ENCODE measurements around the gene IMPA2. TPM values are rescaled to one million over a fixed set of nuclear protein-coding genes. Genes with fewer than 3 reads are reported as not detected.

Gene IMPA2
- total and polyA plus RNA-seq, 2 of the 8 experiments (the other 6 are each of a cell fraction or from before 2014, with no cell fraction given) = 102 to 140 TPM

DNA sequence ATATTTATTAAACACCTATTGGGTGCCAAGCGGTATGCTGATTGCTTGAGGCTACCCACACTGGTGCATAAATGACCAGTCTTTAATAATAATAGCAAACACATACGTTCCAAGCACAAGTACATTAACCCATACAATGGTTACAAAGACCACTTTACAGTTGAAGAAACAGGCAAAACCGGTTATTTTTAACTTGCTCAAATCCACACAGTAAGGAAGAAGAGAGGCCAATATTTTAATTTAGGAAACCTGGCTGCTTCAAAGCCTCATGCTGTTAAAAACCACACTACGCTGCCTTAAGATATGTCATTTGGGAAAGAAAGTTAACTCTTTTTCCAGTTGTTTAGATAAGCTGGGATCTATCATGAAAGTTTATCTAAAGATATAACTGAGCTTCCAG lies 2.4 kb upstream of the IMPA2 start (continued):
- TF ChIP-seq, protein P1, sequence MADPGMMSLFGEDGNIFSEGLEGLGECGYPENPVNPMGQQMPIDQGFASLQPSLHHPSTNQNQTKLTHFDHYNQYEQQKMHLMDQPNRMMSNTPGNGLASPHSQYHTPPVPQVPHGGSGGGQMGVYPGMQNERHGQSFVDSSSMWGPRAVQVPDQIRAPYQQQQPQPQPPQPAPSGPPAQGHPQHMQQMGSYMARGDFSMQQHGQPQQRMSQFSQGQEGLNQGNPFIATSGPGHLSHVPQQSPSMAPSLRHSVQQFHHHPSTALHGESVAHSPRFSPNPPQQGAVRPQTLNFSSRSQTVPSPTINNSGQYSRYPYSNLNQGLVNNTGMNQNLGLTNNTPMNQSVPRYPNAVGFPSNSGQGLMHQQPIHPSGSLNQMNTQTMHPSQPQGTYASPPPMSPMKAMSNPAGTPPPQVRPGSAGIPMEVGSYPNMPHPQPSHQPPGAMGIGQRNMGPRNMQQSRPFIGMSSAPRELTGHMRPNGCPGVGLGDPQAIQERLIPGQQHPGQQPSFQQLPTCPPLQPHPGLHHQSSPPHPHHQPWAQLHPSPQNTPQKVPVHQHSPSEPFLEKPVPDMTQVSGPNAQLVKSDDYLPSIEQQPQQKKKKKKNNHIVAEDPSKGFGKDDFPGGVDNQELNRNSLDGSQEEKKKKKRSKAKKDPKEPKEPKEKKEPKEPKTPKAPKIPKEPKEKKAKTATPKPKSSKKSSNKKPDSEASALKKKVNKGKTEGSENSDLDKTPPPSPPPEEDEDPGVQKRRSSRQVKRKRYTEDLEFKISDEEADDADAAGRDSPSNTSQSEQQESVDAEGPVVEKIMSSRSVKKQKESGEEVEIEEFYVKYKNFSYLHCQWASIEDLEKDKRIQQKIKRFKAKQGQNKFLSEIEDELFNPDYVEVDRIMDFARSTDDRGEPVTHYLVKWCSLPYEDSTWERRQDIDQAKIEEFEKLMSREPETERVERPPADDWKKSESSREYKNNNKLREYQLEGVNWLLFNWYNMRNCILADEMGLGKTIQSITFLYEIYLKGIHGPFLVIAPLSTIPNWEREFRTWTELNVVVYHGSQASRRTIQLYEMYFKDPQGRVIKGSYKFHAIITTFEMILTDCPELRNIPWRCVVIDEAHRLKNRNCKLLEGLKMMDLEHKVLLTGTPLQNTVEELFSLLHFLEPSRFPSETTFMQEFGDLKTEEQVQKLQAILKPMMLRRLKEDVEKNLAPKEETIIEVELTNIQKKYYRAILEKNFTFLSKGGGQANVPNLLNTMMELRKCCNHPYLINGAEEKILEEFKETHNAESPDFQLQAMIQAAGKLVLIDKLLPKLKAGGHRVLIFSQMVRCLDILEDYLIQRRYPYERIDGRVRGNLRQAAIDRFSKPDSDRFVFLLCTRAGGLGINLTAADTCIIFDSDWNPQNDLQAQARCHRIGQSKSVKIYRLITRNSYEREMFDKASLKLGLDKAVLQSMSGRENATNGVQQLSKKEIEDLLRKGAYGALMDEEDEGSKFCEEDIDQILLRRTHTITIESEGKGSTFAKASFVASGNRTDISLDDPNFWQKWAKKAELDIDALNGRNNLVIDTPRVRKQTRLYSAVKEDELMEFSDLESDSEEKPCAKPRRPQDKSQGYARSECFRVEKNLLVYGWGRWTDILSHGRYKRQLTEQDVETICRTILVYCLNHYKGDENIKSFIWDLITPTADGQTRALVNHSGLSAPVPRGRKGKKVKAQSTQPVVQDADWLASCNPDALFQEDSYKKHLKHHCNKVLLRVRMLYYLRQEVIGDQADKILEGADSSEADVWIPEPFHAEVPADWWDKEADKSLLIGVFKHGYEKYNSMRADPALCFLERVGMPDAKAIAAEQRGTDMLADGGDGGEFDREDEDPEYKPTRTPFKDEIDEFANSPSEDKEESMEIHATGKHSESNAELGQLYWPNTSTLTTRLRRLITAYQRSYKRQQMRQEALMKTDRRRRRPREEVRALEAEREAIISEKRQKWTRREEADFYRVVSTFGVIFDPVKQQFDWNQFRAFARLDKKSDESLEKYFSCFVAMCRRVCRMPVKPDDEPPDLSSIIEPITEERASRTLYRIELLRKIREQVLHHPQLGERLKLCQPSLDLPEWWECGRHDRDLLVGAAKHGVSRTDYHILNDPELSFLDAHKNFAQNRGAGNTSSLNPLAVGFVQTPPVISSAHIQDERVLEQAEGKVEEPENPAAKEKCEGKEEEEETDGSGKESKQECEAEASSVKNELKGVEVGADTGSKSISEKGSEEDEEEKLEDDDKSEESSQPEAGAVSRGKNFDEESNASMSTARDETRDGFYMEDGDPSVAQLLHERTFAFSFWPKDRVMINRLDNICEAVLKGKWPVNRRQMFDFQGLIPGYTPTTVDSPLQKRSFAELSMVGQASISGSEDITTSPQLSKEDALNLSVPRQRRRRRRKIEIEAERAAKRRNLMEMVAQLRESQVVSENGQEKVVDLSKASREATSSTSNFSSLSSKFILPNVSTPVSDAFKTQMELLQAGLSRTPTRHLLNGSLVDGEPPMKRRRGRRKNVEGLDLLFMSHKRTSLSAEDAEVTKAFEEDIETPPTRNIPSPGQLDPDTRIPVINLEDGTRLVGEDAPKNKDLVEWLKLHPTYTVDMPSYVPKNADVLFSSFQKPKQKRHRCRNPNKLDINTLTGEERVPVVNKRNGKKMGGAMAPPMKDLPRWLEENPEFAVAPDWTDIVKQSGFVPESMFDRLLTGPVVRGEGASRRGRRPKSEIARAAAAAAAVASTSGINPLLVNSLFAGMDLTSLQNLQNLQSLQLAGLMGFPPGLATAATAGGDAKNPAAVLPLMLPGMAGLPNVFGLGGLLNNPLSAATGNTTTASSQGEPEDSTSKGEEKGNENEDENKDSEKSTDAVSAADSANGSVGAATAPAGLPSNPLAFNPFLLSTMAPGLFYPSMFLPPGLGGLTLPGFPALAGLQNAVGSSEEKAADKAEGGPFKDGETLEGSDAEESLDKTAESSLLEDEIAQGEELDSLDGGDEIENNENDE (IDR thresholded peaks at IDR 0.05; ENCODE audit: insufficient replicate concordance, low read length) = no peak
- no peak for TF ChIP-seq ZNF274 (IDR thresholded peaks at IDR 0.05; ENCODE audit: borderline replicate concordance, extremely low read depth, low read length)
- TF ChIP-seq SP4 (IDR thresholded peaks at IDR 0.05; ENCODE audit: low read length) = no peak
- no peak for TF ChIP-seq MAFK (IDR thresholded peaks at IDR 0.05; ENCODE audit: low read depth, low read length)
- TF ChIP-seq EP300 (IDR thresholded peaks at IDR 0.05; ENCODE audit: borderline replicate concordance in 1 of 2, low read depth in 2 of 2, low read length in 2 of 2) = no peak
- no peak for TF ChIP-seq HDAC2 (IDR thresholded peaks at IDR 0.05; ENCODE audit: borderline replicate concordance in 1 of 2, low read depth in 2 of 2, low read length in 2 of 2)
- no peak for TF ChIP-seq TCF12 (IDR thresholded peaks at IDR 0.05; ENCODE audit: low read depth, low read length)
- no peak for TF ChIP-seq CHD1 (IDR thresholded peaks at IDR 0.05; ENCODE audit: low read depth, low read length)
- TF ChIP-seq TAF7 (optimal IDR thresholded peaks at IDR 0.05; ENCODE audit: borderline replicate concordance, low read depth, low read length) = no peak

Data from H1 (cell line).